Erythroblast (primary cell): ENCODE measurements around the gene MIXL1.

ENCODE experiments used
- GATA1 ChIP-seq: IDR thresholded peaks from 2 replicates; pipeline ENCODE4 v1.6.1; 2011; ENCODE audit warnings: low read depth, mild to moderate bottlenecking, control low read depth, low read length, moderate library complexity
- POLR2A ChIP-seq: IDR thresholded peaks from 2 replicates; pipeline ENCODE4 v1.6.1; 2011; ENCODE audit warnings: mild to moderate bottlenecking, low read length

- TF ChIP-seq POLR2A (no peak), GATA1 (no peak)
Observed at GRCh38 chr1:226209307-226210059, 14.0 kb upstream of the MIXL1 start.
